Neuronal stem cell (in vitro differentiated cells): ENCODE results near the gene RASIP1.
"Not testable (repeated sequence)": the region's sequence is repeated elsewhere in the genome, so short reads cannot be mapped to it uniquely, and the experiment has no call there.

Source experiments
- DNase-seq: peaks from one replicate; pipeline ENCODE4 v3.0.0-alpha.2; 2013; ENCODE audit warnings: low spot score
- H2AFZ ChIP-seq: one replicate; pipeline ENCODE4 v1.6.1; 2013; ENCODE audit warnings: mild to moderate bottlenecking, low read length, inconsistent platforms
- H2AK5ac ChIP-seq: 2 replicates; pipeline ENCODE4 v1.6.1; 2013; ENCODE audit warnings: low read depth, mild to moderate bottlenecking, inconsistent platforms, low read length, moderate library complexity, mixed read lengths
- H2BK120ac ChIP-seq: 2 replicates; pipeline ENCODE4 v1.6.1; 2013; ENCODE audit warnings: low read depth, mild to moderate bottlenecking, inconsistent platforms, low read length, moderate library complexity, mixed read lengths
- H2BK12ac ChIP-seq: one replicate; pipeline ENCODE4 v1.6.1; 2013; ENCODE audit warnings: low read length, inconsistent platforms
- H2BK15ac ChIP-seq: 2 replicates; pipeline ENCODE4 v1.6.1; 2013; ENCODE audit warnings: mild to moderate bottlenecking, low read length, inconsistent platforms, mixed read lengths
- H2BK5ac ChIP-seq: one replicate; pipeline ENCODE4 v1.6.1; 2013; ENCODE audit warnings: inconsistent platforms, mild to moderate bottlenecking, low read length, moderate library complexity
- H3K14ac ChIP-seq: one replicate; pipeline ENCODE4 v1.6.1; 2013; ENCODE audit warnings: low read length, inconsistent platforms
- H3K18ac ChIP-seq: 2 replicates; pipeline ENCODE4 v1.6.1; 2013; ENCODE audit warnings: low read length, inconsistent platforms
- H3K23ac ChIP-seq: 2 replicates; pipeline ENCODE4 v1.6.1; 2013; ENCODE audit warnings: low read depth, mild to moderate bottlenecking, mixed read lengths, low read length, inconsistent platforms; ENCODE audit not compliant: poor library complexity
- H3K27ac ChIP-seq: replicated peaks from 3 replicates; pipeline ENCODE4 v1.5.1; 2013; ENCODE audit warnings: low read length, inconsistent platforms
- H3K27me3 ChIP-seq, 3 experiments: 2 replicates each; pipeline ENCODE4 v1.6.1; 2013; ENCODE audit warnings: low read length in 3 of 3, mild to moderate bottlenecking in 2 of 3, inconsistent platforms in 1 of 3, low read depth in 1 of 3, mixed read lengths in 1 of 3, moderate library complexity in 1 of 3; ENCODE audit not compliant: control insufficient read depth in 3 of 3, insufficient read depth in 3 of 3
- H3K36me3 ChIP-seq, 2 donors: replicated peaks in 1 of 2; 2 replicates each; pipeline ENCODE4 v1.6.1; 2013; ENCODE audit warnings: low read length in 2 of 2; ENCODE audit not compliant: control insufficient read depth in 2 of 2, insufficient read depth in 2 of 2
- H3K4ac ChIP-seq: 2 replicates; pipeline ENCODE4 v1.6.1; 2013; ENCODE audit warnings: inconsistent platforms, mild to moderate bottlenecking, low read length, moderate library complexity
- H3K4me1 ChIP-seq, 2 donors: 1 replicate in 1 of 2; 2 replicates in 1 of 2; pipeline ENCODE4 v1.6.1; 2013; ENCODE audit warnings: low read length in 2 of 2, low read depth in 1 of 2; ENCODE audit not compliant: control insufficient read depth in 2 of 2, insufficient read depth in 1 of 2
- H3K4me2 ChIP-seq: one replicate; pipeline ENCODE4 v1.6.1; 2013; ENCODE audit warnings: mild to moderate bottlenecking, low read length, inconsistent platforms; ENCODE audit not compliant: insufficient read depth, poor library complexity, severe bottlenecking
- H3K4me3 ChIP-seq, 2 donors: 2 replicates each; pipeline ENCODE4 v1.5.1; 2013; ENCODE audit warnings: low read length in 2 of 2, mild to moderate bottlenecking in 2 of 2, inconsistent platforms in 1 of 2, moderate library complexity in 1 of 2
- H3K79me1 ChIP-seq: one replicate; pipeline ENCODE4 v1.6.1; 2013; ENCODE audit warnings: low read depth, mild to moderate bottlenecking, inconsistent platforms, low read length, moderate library complexity
- H3K9ac ChIP-seq: one replicate; pipeline ENCODE4 v1.6.1; 2013; ENCODE audit warnings: mild to moderate bottlenecking, low read depth, low read length, inconsistent platforms; ENCODE audit not compliant: poor library complexity
- H3K9me3 ChIP-seq, 2 donors: replicated peaks in 1 of 2; 2 replicates each; pipeline versions ENCODE3 to v1.6.1; 2013; ENCODE audit warnings: low read length in 2 of 2, mild to moderate bottlenecking in 2 of 2, inconsistent platforms in 1 of 2, low read depth in 1 of 2, mixed read lengths in 1 of 2, moderate library complexity in 1 of 2; ENCODE audit not compliant: control insufficient read depth in 2 of 2, insufficient read depth in 1 of 2
- H4K8ac ChIP-seq: one replicate; pipeline ENCODE4 v1.6.1; 2013; ENCODE audit warnings: low read depth, mild to moderate bottlenecking, inconsistent platforms, low read length, moderate library complexity
- H4K91ac ChIP-seq: one replicate; pipeline ENCODE4 v1.6.1; 2013; ENCODE audit warnings: low read length, low read depth, mild to moderate bottlenecking, inconsistent platforms; ENCODE audit not compliant: poor library complexity
- WGBS, 2 donors: extraction: QIAGEN DNeasy Blood & Tissue Kit; methylation state at CpG; one replicate each; pipeline ENCODE4 v1.1.7; 2013; ENCODE audit warnings: missing lambda C conversion rate in 2 of 2, mixed read lengths in 1 of 2; ENCODE audit not compliant: insufficient read length in 2 of 2, insufficient replicate concordance in 1 of 2; ENCODE audit errors: extremely low coverage in 2 of 2; 5-methylcytosine and 5-hydroxymethylcytosine counted together

The RASIP1 gene

DNA sequence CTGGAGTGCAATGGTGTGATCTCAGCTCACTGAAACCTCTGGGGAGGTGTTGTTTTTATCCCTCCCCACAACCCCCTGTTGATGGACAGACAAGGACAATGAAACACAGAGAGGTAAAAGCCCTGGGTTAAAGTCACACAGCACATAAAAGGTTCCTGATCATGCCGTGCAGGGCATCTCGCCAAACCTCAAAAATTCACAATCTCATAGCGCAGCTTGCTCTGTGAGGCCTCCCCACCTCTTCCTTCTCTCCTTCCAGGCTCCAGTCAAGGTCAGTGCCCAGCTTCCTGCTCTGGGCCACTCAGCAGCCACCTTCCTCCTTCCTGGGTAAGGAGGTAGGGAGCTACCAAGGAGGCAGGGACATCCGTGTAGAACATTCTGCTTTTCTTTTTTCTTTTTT, 42.4 kb downstream of the RASIP1 start:
- H3K23ac ChIP-seq, result no peak overlapping the region
- H2AFZ ChIP-seq, result no peak overlapping the region
- H2BK15ac ChIP-seq, result no peak overlapping the region
- H3K4me3 ChIP-seq, result no peak overlapping the region
- no peak overlapping the region for H4K8ac ChIP-seq
- no peaks in the 10 kb centered on the region for H3K79me1 ChIP-seq
- peaks cover 0 to 5% of the 10 kb centered on the region in 2 donors for H3K4me1 ChIP-seq
- DNase-seq, result no peak
- no peak overlapping the region for H2BK120ac ChIP-seq
- no peak overlapping the region for H3K27ac ChIP-seq
- H2AK5ac ChIP-seq, result peak overlapping the region; percentile 47
- no peak overlapping the region for H2BK12ac ChIP-seq
- peaks cover 0 to 26% (median 16%) of the 10 kb centered on the region in 3 experiments for H3K27me3 ChIP-seq
- H3K18ac ChIP-seq, result no peak overlapping the region
- no peak overlapping the region for H3K9ac ChIP-seq
- H3K4ac ChIP-seq, result no peak overlapping the region
- H2BK5ac ChIP-seq, result no peak overlapping the region
- WGBS, 2 donors, result no CpG with 5 or more reads among the region's 4 CpGs
- peaks cover 0 to 1% of the 10 kb centered on the region in 2 donors for H3K9me3 ChIP-seq
- H3K36me3 ChIP-seq, result peaks cover 0 to 2% of the 10 kb centered on the region in 2 donors
- H3K4me2 ChIP-seq, result no peak overlapping the region
- no peak overlapping the region for H4K91ac ChIP-seq
- no peak overlapping the region for H3K14ac ChIP-seq

GRCh38 chr19:48696353-48697010, 43.9 kb downstream of the RASIP1 start:
- Histone ChIP-seq H2BK120ac (no peak overlapping the region), H3K27me3 (peaks cover 0 to 26% (median 16%) of the 10 kb centered on the region in 3 experiments), H2BK15ac (peak overlapping the region; percentile 58), H2AK5ac (peak overlapping the region; percentile 85), H3K36me3 (no peaks in the 10 kb centered on the region), H3K79me1 (no peaks in the 10 kb centered on the region), H3K4me3 (peak overlapping the region in 1 of 2 donors; percentile 46), H3K18ac (peak overlapping the region; percentile 91), H4K8ac (peak overlapping the region; percentile 65), H3K4me2 (peak overlapping the region; percentile 67), H4K91ac (no peak overlapping the region), H2BK12ac (no peak overlapping the region), H2AFZ (peak overlapping the region; percentile 85), H3K14ac (peak overlapping the region; percentile 71), H3K9me3 (peaks cover 0 to 1% of the 10 kb centered on the region in 2 donors), H3K23ac (peak overlapping the region; percentile 44), H3K9ac (peak overlapping the region; percentile 66), H3K4me1 (peaks cover 0 to 5% of the 10 kb centered on the region in 2 donors), H3K4ac (no peak overlapping the region), H3K27ac (no peak overlapping the region), H2BK5ac (no peak overlapping the region)
- WGBS, 2 donors, result no CpG with 5 or more reads among the region's 34 CpGs
- no peak for DNase-seq

DNA sequence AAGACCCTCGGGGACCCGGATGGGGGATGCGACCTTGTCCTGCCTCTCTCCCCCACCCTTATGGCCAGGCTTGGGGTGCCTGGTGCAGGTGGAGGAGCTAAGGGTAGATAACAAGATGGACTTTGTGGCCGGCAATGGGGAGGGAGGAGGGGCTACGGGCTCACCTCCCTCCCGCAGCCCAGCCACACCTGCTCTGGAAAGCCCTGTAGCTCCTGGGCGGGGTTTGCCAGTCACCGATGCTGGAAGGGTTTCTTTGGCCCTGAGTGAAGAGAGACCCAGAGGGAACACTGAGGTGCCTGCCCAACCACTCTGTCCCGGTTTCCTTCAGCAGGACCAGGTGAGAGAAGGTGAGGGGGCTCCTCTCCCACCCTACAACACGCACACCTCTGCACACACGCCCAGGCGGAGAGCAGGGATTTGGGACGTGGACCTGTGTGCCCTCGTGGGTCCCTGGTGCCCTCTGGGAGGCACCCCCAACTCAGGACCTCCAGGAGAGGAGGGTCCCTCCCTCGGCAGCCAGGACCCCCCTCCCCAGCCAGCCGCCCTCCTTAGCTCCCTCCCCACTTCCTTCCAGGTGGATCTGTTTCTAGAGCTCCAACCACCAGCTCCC, 44.6 kb downstream of the RASIP1 start, which contains the start of gene FUT2:
Gene FUT2 (plus strand): TSS at position 229 of the 610 bp plus-strand sequence. CDS start 6,986 bp downstream, outside the sequence.
- peak within 1 kb of the TSS; percentile 58 for H2BK15ac ChIP-seq
- H3K14ac ChIP-seq, result peak within 1 kb of the TSS; percentile 71
- H2BK120ac ChIP-seq, result no peak within 1 kb of the TSS
- no peak within 1 kb of the TSS for H2BK5ac ChIP-seq
- H4K8ac ChIP-seq, result peak within 1 kb of the TSS; percentile 99
- H4K91ac ChIP-seq, result no peak within 1 kb of the TSS
- no peaks in the 10 kb centered on the region for H3K36me3 ChIP-seq
- WGBS, 2 donors, result no CpG with 5 or more reads among the region's 16 CpGs
- peak within 1 kb of the TSS; percentile 66 for H3K9ac ChIP-seq
- H3K27me3 ChIP-seq, result peaks cover 0 to 26% (median 16%) of the 10 kb centered on the region in 3 experiments
- peak within 1 kb of the TSS; percentile 67 for H3K4me2 ChIP-seq
- H3K4ac ChIP-seq, result peak within 1 kb of the TSS; percentile 10
- H2AFZ ChIP-seq, result peak within 1 kb of the TSS; percentile 85
- H3K4me3 ChIP-seq, result peak within 1 kb of the TSS in 1 of 2 donors; percentile 46
- no peak within 1 kb of the TSS for H2BK12ac ChIP-seq
- no peak for DNase-seq
- H3K27ac ChIP-seq, result no peak within 1 kb of the TSS
- H3K18ac ChIP-seq, result peak within 1 kb of the TSS; percentile 91
- no peaks in the 10 kb centered on the region for H3K79me1 ChIP-seq
- H3K4me1 ChIP-seq, result peaks cover 0 to 5% of the 10 kb centered on the region in 2 donors
- H2AK5ac ChIP-seq, result peak within 1 kb of the TSS; percentile 85
- peak within 1 kb of the TSS; percentile 44 for H3K23ac ChIP-seq
- H3K9me3 ChIP-seq, result peaks cover 0 to 1% of the 10 kb centered on the region in 2 donors

DNA sequence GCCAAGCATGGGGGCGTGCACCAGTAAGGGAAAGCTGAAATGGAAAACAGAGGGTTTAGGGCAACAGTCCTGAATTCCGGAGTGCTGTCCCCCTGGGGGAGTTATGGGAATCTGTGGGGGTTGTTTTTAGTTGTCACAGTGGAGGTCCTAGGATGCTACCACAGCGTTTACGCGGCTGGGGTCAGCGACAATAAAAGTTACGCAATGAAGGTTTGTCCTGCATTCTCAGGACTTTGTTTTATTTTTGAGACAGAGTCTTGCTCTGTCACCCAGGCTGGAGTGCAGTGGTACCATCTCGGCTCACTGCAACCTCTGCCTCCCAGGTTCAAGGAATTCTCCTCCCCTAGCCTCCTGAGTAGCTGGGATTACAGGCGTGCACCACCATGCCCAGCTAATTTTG, 46.8 kb downstream of the RASIP1 start:
- H2AK5ac ChIP-seq, H4K8ac ChIP-seq, H3K4ac ChIP-seq, H2BK5ac ChIP-seq, H3K9ac ChIP-seq, H3K4me2 ChIP-seq, H3K27ac ChIP-seq, H2BK12ac ChIP-seq, H3K23ac ChIP-seq, H3K4me1 ChIP-seq, H2BK120ac ChIP-seq, H3K18ac ChIP-seq, H3K36me3 ChIP-seq, H3K14ac ChIP-seq, H4K91ac ChIP-seq, H3K79me1 ChIP-seq, DNase-seq, H2AFZ ChIP-seq, H2BK15ac ChIP-seq, H3K4me3 ChIP-seq, H3K9me3 ChIP-seq: not testable (repeated sequence)
- H3K27me3 ChIP-seq, result peaks cover 0 to 26% (median 16%) of the 10 kb centered on the region in 3 experiments
- WGBS, 2 donors, result no CpG with 5 or more reads among the region's 9 CpGs
